HCEC 1CT (cell line): ENCODE measurements around the gene HOXC9.

Experiments used
- DNase-seq: peaks from one replicate; pipeline ENCODE4 v3.0.0-alpha.2; 2017

Gene HOXC9

DNA sequence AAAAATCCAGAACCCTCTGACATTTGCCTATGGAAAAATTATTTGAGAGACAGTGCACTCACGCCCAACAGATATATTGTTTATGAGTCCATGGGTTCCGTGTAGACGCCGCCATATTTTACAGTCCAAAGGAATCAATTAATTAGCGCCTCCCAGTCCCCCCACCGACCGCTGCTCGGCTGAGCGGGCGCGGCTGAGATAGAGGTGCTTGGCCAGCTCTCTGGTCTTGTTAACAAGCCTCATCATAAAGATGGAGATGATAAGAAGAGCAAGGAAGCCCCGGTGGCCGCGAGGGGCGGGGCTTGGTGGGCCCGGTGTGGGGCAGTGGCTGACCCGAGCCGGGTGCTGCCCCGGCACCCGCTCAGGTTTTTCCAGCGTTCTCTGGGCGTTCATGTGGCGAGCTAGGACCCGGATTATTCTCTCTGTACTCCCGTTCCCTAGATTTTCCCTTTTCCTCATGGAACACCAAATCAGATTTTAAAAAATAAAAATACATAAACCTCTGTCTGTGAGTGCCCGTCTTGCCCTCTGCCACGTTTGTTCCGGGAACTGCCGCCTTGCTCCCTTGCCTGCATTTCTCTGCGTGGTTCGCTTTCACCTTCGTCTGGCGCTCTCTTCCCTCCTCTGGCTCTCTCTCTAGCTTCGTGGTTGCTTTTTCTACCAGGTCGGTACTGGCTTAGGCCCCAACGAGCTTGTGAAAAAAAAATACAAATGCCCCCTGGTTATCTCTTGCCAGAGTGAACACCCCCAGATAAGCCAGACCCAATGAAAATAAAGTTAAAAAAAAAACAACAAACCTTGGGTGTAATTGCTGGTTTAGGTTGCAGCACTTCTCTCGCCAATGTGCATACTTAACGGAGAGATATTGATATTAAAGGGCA lies 36.3 kb upstream of the HOXC9 start:
- no peak for DNase-seq

DNA sequence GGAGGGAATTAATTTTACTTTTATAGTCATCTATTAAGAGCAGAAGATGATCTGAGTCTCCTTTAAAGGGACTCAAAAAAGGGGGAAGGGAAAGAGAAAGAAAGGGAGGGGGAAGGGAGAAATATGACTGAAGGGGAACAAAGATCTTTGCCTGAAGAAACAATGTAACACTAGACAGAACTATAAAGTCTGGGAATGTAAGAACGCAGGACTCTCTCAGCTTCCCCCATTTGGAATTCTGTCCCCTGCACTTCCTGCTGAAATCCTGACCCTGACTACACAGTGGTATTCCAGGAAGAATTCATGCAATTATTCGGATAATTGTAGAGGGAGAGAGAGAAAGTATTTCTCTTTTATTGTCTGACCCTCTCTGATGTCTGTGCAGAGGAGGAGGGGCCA lies 35.6 kb upstream of the HOXC9 start:
- no peak for DNase-seq

DNA sequence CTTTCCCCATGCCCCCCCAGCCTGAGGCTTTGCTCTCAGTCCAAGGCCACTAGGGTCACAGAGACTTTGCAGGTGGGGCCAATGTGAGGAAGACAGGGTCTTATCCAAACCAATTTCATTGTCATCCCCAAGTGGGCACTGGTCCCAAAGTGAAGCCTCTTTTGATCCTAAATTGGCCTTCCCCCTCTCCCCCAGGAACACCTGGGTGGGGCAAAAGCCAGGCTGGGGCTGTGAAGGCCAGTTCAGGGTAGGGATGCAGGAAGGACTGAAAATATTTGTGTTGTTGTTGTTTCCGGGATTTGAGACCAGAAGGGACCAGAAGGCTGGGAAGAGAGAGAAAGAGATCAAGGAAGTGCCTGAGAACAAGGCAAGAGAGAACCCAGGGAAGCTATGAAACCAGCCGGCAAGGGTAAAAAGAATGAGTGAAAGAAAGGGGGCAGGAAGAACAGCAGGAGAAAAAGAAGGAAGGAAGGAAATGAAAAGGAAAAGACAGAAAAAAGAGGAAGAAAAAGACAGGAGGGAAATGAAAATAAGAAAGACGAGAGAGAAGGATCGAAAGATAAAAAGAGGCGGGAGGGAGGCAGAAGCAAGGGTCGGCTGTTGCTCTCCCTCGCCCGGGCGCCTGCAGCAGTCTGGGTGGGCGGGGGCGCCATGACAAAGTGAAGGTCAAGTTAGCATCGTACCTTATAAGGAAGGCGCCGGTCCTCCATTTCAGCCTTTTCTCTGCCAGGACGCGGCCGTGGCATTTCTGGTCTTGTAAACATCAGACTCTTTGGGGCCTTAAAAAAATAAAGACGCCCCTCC lies 34.5 kb upstream of the HOXC9 start:
- DNase-seq: peak; percentile 53

DNA sequence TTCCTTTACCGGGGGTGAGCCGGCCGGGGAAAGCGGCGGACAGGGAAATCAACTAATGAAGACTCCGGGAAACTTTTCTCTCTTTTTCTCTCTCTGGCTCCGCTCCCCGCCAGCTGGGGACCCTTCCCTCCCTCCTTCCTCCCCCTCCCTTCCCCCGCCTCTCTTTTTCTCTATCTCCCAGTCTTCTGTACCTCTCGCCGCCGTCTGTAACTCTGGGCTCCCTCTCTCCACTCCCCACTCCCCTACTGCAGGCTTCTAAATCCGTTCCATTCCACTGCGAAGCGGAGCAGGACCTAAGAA lies 33.9 kb upstream of the HOXC9 start:
- DNase-seq: no peak

DNA sequence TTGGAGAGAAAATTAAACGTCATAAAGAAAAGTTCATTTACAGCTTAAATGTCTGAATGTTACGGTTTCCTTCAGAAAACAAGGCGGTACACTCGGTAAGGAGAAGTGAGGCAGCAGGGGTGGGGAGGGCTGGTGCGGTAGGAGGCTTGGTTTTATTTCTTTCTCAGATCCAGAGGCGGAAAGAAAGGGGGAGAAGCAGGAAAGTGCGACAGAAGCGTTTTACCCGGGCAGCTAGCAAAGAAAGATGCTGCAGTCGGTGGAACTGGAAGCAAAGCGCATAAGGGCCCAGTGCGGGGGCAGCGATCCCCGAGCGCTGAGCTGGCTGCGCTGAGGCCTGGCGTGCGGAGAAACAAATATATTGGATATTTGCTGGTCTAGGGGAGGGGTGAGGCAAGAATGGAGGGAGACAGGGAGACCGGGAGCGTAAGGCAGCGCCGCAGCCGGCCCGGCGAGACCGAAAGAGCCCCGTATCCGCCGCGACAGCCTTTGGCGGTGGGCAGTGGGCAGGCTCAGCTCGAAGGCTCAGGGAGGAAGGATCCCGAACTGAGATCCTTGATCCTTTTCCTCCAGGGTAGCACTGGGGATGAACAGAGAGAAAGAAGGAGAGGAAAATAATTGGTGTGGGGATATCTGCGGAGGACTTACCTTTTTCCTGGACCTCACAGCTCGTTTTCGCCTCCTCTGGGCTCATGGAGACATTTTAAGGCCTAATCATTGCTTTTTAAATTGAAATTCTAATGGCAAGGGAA lies 33.4 kb upstream of the HOXC9 start:
- DNase-seq: no peak

DNA sequence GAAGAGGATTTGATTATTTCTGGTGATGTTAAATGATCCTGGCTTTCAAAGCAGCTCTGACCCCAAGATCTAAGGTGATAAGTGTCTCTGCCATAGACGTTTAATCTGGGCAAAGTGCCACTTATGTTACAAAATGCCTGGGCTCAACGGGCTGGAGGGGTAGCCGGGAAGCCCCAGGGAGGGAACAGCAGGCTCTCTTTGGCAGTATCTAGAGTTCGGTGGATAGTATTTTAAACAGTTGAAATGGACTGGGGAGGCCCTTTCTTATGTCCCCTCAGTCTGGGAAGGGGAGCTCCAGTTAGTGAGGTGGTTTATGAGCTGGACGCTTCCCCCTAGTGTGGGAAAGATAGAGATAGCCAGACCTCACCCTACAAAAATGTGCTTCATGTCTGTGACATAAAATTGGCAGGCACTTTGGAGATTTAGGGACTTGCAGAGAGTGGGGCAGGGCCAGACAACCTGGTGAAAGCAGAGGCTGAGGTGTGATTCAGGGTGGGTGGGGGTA lies 32.5 kb upstream of the HOXC9 start:
- no peak for DNase-seq

DNA sequence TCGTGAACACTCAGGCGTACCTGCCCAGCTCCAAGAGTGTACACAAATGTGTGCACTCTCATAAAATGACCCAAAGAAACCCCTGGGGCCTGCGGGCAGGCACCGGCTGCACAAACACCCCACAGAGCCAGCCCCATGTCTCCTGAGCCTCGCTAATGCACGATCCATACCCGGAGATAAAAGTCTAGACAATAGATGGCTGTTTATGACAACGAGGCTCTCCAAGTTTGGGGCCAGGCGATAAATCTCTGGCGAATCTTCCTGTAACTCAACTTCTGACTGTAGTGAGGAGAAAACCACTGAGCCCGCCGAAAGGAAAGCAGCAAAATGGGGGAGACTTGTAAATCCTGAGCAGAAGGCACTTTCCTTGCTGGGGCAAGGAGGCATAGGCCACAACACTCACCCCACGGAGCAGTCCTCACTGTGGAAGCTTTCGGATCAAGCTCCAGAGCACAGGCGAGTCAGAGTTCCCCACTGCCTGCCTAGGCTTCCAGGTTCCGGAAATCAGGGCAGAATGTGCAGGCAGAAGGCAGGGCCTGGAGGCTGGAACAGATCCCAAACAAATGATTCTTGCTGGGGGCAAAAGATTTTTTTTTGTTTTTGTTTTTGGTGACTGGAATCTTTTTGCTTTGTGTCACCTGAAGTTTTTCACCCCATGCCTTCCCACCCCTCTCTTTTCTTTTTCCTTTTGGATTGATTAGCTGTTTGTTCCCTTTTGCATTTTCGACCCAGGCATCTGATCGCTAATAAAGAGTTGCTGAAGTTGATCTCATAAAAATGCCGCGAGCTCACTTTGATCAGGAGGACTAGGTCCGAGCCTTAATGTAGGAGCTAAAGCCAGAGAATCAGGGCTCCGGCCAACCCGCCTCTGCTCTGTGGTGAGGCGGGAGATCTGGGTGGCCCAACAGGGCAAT lies 31.5 kb upstream of the HOXC9 start:
- peak; percentile 46 for DNase-seq

DNA sequence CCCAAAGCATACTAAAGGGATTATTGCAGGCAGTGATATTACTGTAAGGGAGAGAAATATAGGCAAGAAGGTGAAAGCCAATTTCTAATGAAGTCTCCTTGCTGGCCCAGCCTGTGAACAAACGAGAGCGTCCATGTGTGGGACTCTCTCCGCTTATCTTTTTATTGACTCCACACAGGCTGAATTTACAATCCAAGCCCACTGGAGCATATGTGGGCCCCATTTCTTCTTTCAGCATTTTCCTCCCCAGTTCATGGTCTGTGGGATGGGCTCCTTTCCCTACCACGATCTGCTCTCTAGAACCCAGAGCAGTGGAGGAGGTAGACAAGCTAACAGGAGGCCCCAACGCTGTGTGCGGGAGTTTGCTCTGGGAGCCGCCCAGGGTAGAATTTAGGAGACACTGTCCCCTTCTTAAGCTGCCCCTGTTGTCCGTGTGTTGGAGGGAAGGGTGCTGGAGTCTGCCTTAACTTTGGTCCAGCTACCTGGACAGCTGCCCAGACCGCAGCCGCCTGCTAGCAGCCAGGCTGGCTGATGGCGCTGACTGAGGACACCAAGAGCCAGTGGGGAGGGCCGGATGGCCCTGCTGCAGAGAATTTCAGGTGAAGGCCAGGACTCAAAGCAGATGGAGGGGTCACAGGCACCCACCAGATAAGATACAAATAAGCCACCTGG lies 30.2 kb upstream of the HOXC9 start:
- DNase-seq: no peak

DNA sequence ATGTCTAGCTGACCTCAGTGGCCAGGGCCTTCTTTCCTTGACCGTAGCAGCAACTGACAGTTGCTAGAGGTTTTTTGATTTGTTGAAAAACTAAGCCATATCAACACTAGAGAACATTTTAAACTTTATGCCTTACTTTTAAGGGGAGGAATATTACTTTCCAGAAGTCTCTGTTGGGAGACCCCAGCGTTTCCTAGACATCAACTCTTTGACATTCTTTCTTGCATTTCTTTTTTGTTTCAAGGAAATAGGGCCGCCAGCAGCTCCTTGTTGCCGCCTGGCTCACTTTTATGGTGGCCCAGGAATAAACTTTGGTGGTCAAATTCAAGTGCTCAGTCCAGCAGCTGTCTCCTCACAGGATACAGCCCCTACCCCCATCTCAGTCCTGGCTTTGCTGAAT lies 29.5 kb upstream of the HOXC9 start:
- no peak for DNase-seq

DNA sequence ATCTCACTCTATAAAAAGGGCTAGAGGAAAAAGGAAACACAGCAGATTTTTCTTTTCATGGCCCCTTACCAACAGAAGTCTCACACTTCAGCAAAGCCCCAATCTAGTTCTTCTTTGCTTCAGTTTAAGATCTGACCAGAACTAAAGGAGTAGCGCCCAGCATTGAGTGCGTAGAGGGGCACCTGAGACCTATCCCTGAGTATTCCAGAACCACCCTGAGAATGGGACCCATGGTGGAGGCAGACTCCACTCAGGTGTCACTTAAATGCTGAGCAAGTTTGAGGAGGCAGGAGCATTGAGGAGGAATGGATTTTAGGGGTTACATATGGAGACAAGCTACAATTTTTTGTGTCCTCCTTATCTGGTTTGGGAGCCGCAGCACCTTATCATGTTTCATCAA lies 28.8 kb upstream of the HOXC9 start:
- DNase-seq: no peak

DNA sequence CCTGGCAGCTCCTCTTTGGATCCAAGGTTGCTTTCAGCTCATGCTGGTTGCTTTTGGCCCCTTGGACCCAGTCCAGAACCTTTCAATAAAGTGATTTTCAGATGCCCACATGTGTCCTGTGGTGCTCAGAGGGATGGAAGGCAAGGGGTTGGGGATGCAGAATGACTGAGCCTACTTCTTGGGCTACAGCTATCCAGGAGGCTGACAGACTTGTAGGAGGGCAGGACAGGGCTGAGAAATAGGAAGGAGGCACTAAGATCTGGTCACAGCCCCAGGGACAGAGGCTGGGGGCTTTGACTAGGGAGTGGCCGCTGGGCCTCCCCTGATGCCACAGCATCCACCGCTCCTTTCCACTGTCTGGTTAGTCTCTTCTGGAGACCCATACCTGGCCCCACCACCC lies 28.3 kb upstream of the HOXC9 start:
- DNase-seq: no peak

DNA sequence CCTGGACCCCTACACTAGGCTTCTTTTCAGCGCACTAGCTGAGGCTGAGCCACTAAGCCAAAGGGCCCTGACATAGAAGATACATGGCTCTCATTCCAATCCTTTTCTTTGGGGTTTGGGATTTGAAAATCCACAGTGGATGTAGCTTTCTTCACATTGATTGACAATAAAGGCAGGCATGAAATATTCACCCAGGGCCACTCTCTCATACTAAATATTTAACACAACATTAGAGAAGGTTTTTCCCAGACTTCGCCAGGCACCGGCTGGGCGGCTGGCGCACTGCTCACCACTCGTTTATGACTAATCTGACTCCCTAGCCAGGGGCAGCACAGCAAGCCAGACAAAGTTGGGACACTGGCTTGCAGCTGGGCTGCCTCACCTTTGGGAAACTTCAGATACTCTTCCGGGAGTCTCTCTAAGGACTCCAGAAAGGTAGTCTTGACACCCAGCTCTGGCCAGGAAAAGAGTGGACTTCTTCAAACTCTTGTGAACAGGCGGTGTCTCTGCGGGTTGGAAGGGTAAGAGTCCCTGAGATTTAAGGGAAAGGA lies 27.7 kb upstream of the HOXC9 start:
- no peak for DNase-seq

DNA sequence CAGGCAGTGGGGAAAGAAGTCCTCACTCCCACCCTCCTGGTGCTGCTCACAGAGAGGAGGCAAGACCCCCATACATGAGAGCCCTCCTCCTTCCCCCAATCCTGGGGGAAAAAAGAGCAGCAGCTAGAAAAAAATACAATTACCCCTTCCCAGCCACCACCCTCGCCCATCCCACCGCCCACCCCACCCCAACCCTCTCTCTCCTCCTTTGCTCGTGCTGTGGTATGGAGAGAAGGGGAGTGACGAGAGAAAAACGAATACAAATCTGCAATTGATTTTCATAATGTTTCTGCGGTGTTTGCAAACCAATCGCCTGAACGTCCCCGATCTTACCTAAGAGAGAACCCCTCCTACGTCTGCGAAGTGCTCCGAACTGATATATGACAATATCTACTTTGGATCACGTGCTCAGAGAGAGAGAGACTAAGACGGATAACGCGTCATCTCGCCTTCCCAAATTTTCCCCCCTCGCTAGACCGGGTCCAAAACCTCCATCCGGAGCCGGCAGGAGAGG lies 27.2 kb upstream of the HOXC9 start, which contains the start of gene HOXC11:
HOXC11 (plus strand) TSS at position 405 of the 514 bp plus-strand sequence. CDS start 116 bp downstream, outside the sequence.
- no peak for DNase-seq

DNA sequence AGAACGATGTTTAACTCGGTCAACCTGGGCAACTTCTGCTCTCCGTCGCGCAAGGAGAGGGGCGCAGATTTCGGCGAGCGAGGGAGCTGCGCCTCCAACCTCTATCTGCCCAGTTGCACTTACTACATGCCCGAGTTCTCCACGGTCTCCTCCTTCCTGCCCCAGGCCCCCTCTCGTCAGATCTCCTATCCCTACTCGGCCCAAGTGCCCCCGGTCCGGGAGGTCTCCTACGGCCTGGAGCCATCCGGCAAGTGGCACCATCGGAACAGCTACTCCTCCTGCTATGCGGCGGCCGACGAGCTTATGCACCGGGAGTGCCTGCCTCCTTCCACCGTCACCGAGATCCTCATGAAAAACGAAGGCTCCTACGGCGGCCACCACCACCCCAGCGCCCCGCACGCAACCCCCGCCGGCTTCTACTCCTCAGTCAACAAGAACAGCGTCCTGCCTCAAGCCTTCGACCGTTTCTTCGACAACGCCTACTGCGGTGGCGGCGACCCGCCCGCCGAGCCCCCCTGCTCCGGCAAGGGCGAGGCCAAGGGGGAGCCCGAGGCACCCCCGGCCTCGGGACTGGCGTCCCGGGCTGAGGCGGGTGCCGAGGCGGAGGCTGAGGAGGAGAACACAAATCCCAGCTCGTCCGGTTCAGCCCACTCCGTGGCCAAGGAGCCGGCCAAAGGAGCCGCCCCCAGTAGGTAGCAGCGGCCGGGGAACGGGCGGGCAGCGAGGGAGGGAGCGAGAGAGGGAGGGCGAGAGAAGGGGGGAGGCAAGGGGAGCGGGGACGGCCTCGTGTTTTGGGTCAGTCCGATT lies 26.5 kb upstream of the HOXC9 start:
- DNase-seq: no peak

DNA sequence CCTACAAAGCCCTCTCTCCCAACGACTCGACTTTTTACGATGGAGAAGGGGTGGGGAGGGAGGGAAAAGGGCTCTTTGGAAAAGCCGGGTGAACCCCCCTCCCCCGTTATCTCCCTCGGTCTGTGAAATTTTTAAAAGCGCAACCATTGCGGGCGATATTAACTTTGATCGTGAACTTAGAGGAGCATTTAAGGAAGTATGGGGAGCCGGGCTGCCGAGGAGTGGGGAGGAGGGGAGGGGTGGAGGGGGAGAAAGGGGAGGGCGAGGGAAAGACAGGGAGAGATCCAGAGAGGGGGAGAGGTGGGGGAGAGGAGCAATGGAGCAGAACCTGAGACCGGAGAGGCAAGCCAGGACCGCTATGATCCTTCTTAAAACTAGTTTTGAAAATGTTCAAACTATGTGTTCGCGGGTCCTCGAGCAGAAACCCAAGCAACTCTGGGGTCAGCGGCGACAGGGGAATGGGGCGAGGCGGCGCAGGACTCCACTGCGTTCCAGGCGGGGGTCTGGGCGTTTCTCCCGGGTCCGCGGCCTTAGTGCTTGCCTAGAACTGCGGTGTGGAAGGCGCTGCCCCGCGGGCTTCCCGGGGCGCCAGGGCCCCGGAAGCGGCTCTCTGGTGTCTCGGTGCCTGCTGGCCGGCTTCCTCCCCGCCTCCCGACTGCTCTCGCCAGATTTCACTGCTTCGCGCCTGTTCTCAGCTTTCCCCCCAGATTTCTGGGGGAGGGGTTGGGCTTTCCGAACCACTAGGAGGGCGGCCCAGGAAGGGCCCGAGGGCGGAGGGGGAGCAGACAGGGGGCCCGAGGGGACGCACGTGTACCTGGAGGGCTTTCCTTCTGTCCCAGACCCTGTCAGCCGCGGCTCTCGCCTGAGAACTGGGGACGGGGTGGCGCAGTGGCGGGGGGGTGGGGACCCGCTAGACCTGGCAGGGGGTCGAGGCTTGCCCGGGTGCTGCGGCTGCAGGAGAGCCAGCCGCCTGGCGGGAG lies 25.6 kb upstream of the HOXC9 start, which contains the start of gene HOTAIR:
HOTAIR (minus strand) TSS at position 871 of the 980 bp plus-strand sequence.
- DNase-seq: peak; percentile 58

DNA sequence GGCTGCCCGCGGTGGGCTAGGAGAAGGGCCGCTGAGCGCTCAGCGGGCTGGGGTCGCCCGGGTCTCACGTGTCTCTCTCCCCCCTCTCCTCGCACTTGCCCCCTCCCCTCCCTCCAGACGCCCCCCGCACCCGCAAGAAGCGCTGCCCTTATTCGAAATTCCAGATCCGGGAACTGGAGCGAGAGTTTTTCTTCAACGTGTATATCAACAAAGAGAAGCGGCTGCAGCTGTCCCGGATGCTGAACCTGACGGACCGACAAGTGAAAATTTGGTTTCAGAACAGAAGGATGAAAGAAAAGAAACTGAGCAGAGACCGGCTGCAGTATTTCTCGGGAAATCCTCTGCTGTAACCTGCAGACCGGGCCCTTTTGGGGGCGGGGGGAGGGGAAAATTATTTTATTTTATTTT lies 24.9 kb upstream of the HOXC9 start:
- no peak for DNase-seq

DNA sequence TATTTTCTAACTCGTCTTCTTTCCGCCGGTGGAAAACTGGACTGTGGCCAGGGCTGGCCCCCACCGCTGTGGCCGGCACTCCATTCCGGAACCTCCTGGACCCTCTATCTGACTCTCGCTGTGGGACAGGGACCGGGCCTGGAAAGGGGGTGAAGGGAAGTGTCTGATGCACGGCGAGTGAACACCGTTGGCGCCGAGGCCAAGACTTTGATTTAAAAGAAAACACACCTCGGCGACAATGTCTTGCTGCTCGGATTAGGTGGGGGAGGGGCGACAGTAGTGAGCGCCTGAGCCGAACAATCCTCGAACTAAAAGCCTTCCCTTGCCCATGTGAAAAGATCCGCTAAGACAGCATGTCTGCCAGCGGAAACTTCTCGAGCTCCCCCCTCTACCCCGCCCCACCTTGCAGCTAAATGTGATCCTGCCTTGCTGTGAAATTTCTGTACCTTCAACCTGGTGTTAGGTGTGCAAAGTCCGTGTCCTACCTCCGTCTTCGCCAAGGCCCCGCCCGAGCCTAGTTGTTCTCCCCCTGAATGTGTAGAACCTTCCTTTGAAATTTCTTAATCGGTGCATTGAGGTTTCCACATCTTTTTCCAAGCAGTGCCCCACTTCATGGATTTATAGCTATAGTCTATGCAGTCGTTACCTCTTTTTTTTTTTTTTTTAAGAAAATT lies 24.3 kb upstream of the HOXC9 start:
- no peak for DNase-seq

DNA sequence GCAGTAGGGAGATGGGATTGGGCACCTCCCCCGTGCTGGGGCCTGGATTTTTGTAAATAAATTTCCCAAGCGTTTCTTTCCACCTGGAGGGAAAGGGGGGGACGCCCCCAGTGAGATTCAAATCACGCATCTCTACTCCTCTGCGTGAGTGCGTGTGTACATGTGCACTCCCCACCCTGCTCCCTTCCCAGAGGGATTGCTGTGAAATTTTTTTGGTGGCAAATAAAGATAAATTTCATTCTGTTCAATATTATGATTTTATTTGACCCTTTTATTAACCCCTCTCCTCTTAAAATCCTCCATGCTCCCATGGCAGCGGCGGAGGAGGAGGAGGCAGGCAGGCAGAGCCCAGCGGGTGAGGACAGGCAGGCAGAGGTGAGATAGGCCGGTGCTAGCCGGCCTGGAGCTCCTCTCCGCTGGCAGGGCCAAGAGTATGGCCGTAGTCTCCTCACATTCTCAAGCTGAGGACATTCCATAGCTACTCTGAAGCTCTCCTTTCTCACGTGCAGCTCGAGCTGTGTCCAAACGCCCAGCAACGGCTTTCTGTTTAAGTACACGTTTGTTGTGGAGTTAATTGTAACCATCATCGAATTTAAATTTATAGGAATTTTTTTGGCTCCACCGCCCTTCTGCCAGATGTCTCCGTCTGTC lies 23.7 kb upstream of the HOXC9 start:
- DNase-seq: no peak
